Neural progenitor cell (in vitro differentiated cells): ENCODE measurements around the gene IKBIP.

Experiments
- CTCF ChIP-seq: fragments of 200-600 bp; sonication (generic); IDR thresholded peaks from 2 replicates; pipeline ENCODE4 v1.5.1; 2017; ENCODE audit warnings: antibody characterized with exemption, mild to moderate bottlenecking
- EZH2 ChIP-seq: fragments of 200-600 bp; sonication (generic); IDR thresholded peaks from 2 replicates; pipeline ENCODE4 v1.6.1; 2017; ENCODE audit warnings: antibody characterized with exemption, mild to moderate bottlenecking, moderate library complexity
- EZH2phosphoT487 ChIP-seq: fragments of 200-600 bp; sonication (generic); IDR thresholded peaks from 2 replicates; pipeline ENCODE4 v1.6.1; 2017; ENCODE audit warnings: antibody characterized with exemption

GRCh38 chr12:98612696-98613334, 31.8 kb downstream of the IKBIP start:
- no peak for TF ChIP-seq CTCF
- TF ChIP-seq EZH2 = no peak
- no peak for TF ChIP-seq EZH2phosphoT487
